OCI-LY1 (cell line): ENCODE results near the gene VARS2.

Source experiments
- H2AFZ ChIP-seq: fragments of 200-600 bp; sonication (generic), shearing (Covaris generic); 2 replicates; pipeline ENCODE4 v1.6.0; 2014; ENCODE audit warnings: antibody characterized with exemption, mild to moderate bottlenecking, low read length
- H3F3A ChIP-seq: fragments of 200-600 bp; sonication (generic), shearing (Covaris generic); 2 replicates; pipeline ENCODE4 v1.6.0; 2014; ENCODE audit warnings: mild to moderate bottlenecking, antibody characterized with exemption, low read length, moderate library complexity; ENCODE audit not compliant: insufficient read depth
- H3K27ac ChIP-seq: fragments of 200-600 bp; sonication (generic); 2 replicates; pipeline ENCODE4 v1.5.1; 2014; ENCODE audit warnings: low read length, mixed run types, mild to moderate bottlenecking, low read depth; ENCODE audit not compliant: poor library complexity, severe bottlenecking
- H3K27me3 ChIP-seq: fragments of 200-600 bp; sonication (generic); 2 replicates; pipeline ENCODE4 v1.6.0; 2014; ENCODE audit warnings: antibody characterized with exemption, mild to moderate bottlenecking, low read length, moderate library complexity; ENCODE audit not compliant: insufficient read depth
- H3K36me3 ChIP-seq: fragments of 200-600 bp; sonication (generic); 2 replicates; pipeline ENCODE4 v1.6.1; 2014; ENCODE audit warnings: mild to moderate bottlenecking, antibody characterized with exemption, low read length, moderate library complexity, mixed read lengths; ENCODE audit not compliant: insufficient read depth
- H3K4me1 ChIP-seq: fragments of 200-600 bp; sonication (generic); 2 replicates; pipeline ENCODE4 v1.5.1; 2014; ENCODE audit warnings: mild to moderate bottlenecking, low read length, moderate library complexity; ENCODE audit not compliant: insufficient read depth, severe bottlenecking
- H3K4me2 ChIP-seq: fragments of 200-600 bp; sonication (generic), shearing (Covaris generic); 2 replicates; pipeline ENCODE4 v1.6.1; 2014; ENCODE audit warnings: low read length
- H3K4me3 ChIP-seq: fragments of 200-600 bp; sonication (generic); 2 replicates; pipeline ENCODE4 v1.5.1; 2014; ENCODE audit warnings: low read length, low read depth, mild to moderate bottlenecking, mixed read lengths; ENCODE audit not compliant: poor library complexity, severe bottlenecking
- H3K79me2 ChIP-seq: fragments of 200-600 bp; shearing (Covaris generic); 2 replicates; pipeline ENCODE4 v1.6.1; 2016; ENCODE audit warnings: mixed run types, low read length, mixed read lengths; ENCODE audit not compliant: insufficient read depth
- H3K9ac ChIP-seq: fragments of 200-600 bp; sonication (generic), shearing (Covaris generic); 2 replicates; pipeline ENCODE4 v1.6.1; 2014; ENCODE audit warnings: mild to moderate bottlenecking, low read length, mixed read lengths
- H3K9me2 ChIP-seq: fragments of 200-600 bp; sonication (generic), shearing (Covaris generic); 2 replicates; pipeline ENCODE4 v1.6.1; 2014; ENCODE audit warnings: low read depth, mild to moderate bottlenecking, low read length, mixed read lengths
- H3K9me3 ChIP-seq: fragments of 200-600 bp; shearing (Covaris generic); 2 replicates; pipeline ENCODE4 v1.6.1; 2014; ENCODE audit warnings: low read length, mixed read lengths
- H4K20me1 ChIP-seq: fragments of 200-600 bp; sonication (generic), shearing (Covaris generic); 2 replicates; pipeline ENCODE4 v1.6.0; 2016; ENCODE audit warnings: mild to moderate bottlenecking, low read length; ENCODE audit not compliant: insufficient read depth
- EZH2 ChIP-seq: fragments of 200-600 bp; sonication (generic), shearing (Covaris generic); IDR thresholded peaks from 2 replicates; pipeline ENCODE4 v1.8.0; 2017; ENCODE audit warnings: borderline replicate concordance, mixed run types, mild to moderate bottlenecking, antibody characterized with exemption, low read length, moderate library complexity, mixed read lengths
- TF ChIP-seq, protein P1 (sequence below): fragments of 200-600 bp; sonication (generic), shearing (Covaris generic); IDR thresholded peaks from 2 replicates; pipeline ENCODE4 v1.5.1; 2017; ENCODE audit warnings: mild to moderate bottlenecking, antibody characterized with exemption, low read length, moderate library complexity, mixed read lengths

VARS2 gene

DNA sequence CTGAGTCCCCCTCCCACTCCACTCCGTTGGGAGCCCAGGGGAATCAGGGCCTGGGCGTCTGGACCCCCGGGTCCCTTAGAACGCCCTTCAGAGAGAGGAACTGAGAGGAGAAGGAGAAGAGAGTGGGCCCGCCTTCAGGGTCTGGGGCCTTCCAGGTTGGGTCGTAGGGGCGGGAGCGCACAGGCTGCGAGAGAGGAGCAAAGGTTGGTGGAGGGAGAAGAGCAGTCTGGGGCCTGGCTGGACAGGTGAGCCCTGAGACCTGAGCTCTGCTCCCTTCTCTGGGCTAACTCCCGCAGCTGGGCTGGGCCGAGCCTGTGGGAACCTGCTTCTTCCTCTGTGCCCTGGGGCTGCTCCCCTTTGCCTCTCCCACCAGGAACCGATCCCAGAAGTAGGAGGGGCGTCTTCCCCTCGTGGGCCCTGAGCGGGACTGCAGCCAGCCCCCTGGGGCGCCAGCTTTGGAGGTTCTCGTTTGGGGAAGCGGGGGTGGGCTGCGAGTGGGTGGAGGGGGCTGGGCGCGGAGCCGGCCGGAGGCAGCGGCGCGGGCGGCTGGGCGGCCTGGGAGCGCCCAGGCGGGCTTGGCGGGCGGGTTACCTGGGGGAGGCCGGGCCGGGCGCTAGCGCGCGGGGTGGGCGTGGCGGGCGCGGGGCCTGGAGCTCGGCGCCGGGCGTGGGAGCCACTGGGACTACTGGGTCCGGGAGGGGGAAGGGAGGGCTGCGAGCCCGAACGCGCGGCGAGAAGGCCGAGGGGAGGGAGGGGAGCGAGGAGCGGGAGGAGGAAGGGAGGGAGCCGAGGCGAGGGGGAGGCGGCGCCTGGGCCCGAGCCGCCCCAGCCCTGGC lies 30.1 kb upstream of the VARS2 start, which contains the start of gene DDR1:
DDR1 (plus strand) TSS at position 835 of the 836 bp plus-strand sequence. CDS start 4,211 bp downstream, outside the sequence.
- Histone ChIP-seq H3K4me3 (peak within 1 kb of the TSS; percentile 63), H3K27me3 (no peaks in the 10 kb centered on the region), H2AFZ (no peak within 1 kb of the TSS), H3K9me2 (no peaks in the 10 kb centered on the region), H3K4me2 (peak within 1 kb of the TSS; percentile 67), H3K9me3 (no peaks in the 10 kb centered on the region), H3K36me3 (no peaks in the 10 kb centered on the region), H3F3A (no peaks in the 10 kb centered on the region), H4K20me1 (no peaks in the 10 kb centered on the region), H3K9ac (peak within 1 kb of the TSS; percentile 59), H3K27ac (peak within 1 kb of the TSS; percentile 85), H3K4me1 (peaks cover 42% of the 10 kb centered on the region), H3K79me2 (no peaks in the 10 kb centered on the region)
- TF ChIP-seq EZH2, result no peak
- TF ChIP-seq, protein P1, sequence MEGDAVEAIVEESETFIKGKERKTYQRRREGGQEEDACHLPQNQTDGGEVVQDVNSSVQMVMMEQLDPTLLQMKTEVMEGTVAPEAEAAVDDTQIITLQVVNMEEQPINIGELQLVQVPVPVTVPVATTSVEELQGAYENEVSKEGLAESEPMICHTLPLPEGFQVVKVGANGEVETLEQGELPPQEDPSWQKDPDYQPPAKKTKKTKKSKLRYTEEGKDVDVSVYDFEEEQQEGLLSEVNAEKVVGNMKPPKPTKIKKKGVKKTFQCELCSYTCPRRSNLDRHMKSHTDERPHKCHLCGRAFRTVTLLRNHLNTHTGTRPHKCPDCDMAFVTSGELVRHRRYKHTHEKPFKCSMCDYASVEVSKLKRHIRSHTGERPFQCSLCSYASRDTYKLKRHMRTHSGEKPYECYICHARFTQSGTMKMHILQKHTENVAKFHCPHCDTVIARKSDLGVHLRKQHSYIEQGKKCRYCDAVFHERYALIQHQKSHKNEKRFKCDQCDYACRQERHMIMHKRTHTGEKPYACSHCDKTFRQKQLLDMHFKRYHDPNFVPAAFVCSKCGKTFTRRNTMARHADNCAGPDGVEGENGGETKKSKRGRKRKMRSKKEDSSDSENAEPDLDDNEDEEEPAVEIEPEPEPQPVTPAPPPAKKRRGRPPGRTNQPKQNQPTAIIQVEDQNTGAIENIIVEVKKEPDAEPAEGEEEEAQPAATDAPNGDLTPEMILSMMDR, result no peak

DNA sequence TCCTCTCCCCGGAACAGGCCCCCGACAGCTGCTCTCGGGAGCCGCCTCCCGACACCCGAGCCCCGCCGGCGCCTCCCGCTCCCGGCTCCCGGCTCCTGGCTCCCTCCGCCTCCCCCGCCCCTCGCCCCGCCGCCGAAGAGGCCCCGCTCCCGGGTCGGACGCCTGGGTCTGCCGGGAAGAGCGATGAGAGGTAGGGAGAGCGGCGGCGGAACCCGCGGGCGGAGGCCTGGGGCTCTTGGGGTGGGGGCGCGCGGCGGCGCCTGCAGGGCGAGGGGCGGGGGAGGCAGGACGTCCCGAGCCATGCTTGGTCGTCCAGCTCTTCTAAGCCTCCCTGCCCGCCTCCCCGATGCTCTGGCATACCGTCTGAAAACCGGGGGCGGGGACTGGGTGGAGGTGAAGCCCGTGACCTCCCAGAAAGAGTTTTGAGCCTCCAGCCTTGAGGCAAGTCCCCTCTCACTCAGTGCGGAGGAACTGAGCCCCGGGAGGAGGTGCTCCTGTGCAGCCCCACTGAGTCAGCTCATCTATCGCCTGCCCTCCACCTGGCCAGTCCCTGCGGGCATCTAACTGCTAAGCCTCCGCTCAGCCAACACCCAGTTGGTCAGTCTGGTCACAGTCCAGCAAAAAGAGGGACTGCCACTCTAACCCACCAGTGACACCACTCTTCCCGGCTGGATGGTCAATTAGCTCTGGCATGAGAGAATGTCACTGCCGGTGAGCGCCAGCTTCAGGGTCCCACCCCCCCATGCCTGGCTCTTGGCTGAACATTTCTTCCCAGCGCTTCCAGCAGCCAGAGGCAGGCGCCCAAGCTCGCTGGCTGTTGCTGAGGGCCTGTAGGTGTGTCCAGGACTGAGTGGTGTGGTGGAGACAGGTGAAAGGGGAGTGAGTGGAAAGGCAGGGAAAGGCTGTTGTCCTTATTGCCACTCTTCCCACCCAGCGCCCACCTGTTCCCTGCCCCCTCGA lies 29.2 kb upstream of the VARS2 start:
- TF ChIP-seq EZH2, result no peak
- TF ChIP-seq, protein P1, result no peak
- no peaks in the 10 kb centered on the region for H3K27me3 ChIP-seq
- no peaks in the 10 kb centered on the region for H3F3A ChIP-seq
- H3K4me1 ChIP-seq, result peaks cover 42% of the 10 kb centered on the region
- H3K4me3 ChIP-seq, result peak overlapping the region; percentile 63
- H3K9me2 ChIP-seq, result no peaks in the 10 kb centered on the region
- H3K9ac ChIP-seq, result peak overlapping the region; percentile 59
- H3K4me2 ChIP-seq, result peak overlapping the region; percentile 67
- H2AFZ ChIP-seq, result no peak overlapping the region
- no peaks in the 10 kb centered on the region for H3K9me3 ChIP-seq
- no peaks in the 10 kb centered on the region for H3K79me2 ChIP-seq
- no peaks in the 10 kb centered on the region for H3K36me3 ChIP-seq
- no peak overlapping the region for H3K27ac ChIP-seq
- no peaks in the 10 kb centered on the region for H4K20me1 ChIP-seq

DNA sequence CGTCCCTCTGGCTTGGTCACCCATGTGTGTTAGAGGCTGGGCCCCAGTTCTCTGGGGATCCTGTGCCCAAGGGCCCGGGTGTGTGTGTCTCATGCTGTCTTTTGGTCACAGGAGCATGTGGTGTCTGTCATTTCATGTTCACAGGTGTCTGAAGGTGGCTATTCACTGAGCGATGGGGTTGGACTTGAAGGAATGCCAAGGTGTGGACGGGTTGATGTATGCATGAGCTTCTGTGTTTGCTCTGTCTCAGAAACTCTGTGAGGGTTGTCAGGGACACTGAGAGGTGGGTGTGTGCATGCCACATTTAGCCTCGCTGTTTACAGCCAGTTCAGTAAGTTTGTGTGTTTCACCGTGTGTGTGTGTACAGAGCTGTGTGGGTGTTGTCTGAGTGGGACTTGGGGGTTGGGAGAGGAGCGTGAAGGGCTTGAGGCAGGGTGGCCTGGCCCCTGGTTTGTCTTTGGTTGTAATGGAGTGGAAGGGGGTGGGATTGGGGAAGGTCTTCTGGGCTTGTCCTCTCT lies 28.5 kb upstream of the VARS2 start:
- H3F3A ChIP-seq, result no peaks in the 10 kb centered on the region
- H3K79me2 ChIP-seq, result no peaks in the 10 kb centered on the region
- H3K4me1 ChIP-seq, result peaks cover 42% of the 10 kb centered on the region
- peak overlapping the region; percentile 67 for H3K4me2 ChIP-seq
- no peaks in the 10 kb centered on the region for H3K36me3 ChIP-seq
- H3K27me3 ChIP-seq, result 0 out of 2 replicates have a peak, but pooled peaks cover 7% of the 10 kb centered on the region
- TF ChIP-seq, protein P1, result no peak
- no peak for TF ChIP-seq EZH2
- H3K4me3 ChIP-seq, result peak overlapping the region; percentile 63
- H3K9ac ChIP-seq, result peak overlapping the region; percentile 4; the same call in 1 of the 2 replicates
- H4K20me1 ChIP-seq, result no peaks in the 10 kb centered on the region
- H2AFZ ChIP-seq, result no peak overlapping the region
- no peaks in the 10 kb centered on the region for H3K9me2 ChIP-seq
- H3K9me3 ChIP-seq, result no peaks in the 10 kb centered on the region
- H3K27ac ChIP-seq, result no peak overlapping the region
